ENCODE results near the gene HUNK.

The HUNK gene

DNA sequence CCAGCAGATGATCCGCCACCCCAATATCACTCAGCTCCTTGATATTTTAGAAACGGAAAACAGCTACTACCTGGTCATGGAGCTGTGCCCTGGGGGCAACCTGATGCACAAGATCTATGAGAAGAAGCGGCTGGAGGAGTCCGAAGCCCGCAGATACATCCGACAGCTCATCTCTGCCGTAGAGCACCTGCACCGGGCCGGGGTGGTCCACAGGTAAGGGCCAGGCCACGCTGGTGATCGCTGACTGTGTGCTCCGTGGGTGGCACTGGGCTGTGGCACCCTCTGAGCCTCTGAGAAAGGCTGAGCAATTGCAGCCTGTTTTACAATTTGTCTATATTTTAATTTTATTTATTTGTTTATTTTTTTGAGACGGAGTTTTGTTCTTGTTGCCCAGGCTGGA lies 51.7 kb downstream of the HUNK start:
- no peak for DNase-seq (ENCODE audit: low read depth)
- TF ChIP-seq, protein P1, sequence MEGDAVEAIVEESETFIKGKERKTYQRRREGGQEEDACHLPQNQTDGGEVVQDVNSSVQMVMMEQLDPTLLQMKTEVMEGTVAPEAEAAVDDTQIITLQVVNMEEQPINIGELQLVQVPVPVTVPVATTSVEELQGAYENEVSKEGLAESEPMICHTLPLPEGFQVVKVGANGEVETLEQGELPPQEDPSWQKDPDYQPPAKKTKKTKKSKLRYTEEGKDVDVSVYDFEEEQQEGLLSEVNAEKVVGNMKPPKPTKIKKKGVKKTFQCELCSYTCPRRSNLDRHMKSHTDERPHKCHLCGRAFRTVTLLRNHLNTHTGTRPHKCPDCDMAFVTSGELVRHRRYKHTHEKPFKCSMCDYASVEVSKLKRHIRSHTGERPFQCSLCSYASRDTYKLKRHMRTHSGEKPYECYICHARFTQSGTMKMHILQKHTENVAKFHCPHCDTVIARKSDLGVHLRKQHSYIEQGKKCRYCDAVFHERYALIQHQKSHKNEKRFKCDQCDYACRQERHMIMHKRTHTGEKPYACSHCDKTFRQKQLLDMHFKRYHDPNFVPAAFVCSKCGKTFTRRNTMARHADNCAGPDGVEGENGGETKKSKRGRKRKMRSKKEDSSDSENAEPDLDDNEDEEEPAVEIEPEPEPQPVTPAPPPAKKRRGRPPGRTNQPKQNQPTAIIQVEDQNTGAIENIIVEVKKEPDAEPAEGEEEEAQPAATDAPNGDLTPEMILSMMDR (conservative IDR thresholded peaks at IDR 0.05; ENCODE audit: control insufficient read depth, insufficient read depth, low read depth, low read length): no peak
- H3K4me3 ChIP-seq (ENCODE audit: control insufficient read depth, low read depth, low read length): no peak overlapping the region

DNA sequence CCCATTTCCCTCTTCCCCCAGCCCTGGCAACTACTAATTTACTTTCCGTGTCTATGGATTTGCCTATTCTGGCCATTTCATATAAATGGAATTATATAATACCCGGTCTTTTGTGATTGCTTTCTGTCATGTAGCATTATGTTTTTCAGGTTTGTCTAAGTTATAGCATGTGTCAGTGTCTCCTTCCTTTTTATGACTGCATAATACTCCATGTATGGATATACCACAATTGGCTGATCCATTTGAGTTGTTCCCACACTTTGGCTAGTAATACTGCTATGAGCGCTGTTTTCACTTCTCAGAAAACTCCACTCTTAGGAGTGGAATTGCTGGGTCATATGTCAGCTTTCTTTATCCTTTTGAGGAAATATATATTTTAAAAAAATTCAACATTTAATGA lies 53.7 kb downstream of the HUNK start:
- no peak overlapping the region for H3K4me3 ChIP-seq (ENCODE audit: control insufficient read depth, low read depth, low read length)
- DNase-seq (ENCODE audit: low read depth): no peak
- TF ChIP-seq, protein P1 (conservative IDR thresholded peaks at IDR 0.05; ENCODE audit: control insufficient read depth, insufficient read depth, low read depth, low read length): no peak

DNA sequence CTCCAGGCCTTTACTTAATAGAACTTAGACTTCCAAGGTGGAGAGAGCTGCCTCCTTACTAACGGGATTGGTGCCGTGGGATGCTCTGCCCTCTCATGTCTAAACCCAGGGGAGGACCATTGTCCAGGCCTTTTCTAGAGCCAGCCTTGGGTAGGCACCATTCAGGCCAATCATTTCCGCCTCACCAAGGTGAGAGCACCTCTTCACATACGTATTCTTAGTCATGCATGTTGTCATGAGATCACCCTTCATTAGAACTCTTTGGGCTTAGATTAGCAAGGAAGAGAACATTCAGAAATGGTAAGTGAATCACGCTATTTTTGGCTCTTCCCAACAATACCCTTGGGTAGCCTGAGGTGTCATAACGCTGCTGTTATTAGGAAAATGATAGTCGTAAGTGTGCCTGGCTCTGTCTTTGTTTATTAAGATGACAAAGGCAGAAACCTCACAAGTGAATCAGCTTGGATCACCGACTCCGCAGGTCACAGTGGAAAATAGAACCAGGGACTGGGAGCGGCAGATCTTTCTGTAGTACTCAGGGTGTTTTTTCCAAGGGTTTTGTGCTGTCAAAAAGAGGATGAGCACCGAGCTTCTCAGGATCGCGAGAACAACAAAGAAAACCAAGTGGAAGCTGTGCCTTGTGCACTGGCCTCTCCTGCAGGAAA lies 55.0 kb downstream of the HUNK start:
- TF ChIP-seq, protein P1 (conservative IDR thresholded peaks at IDR 0.05; ENCODE audit: control insufficient read depth, insufficient read depth, low read depth, low read length): no peak
- H3K4me3 ChIP-seq (ENCODE audit: control insufficient read depth, low read depth, low read length): no peak overlapping the region
- no peak for DNase-seq (ENCODE audit: low read depth)

GRCh38 chr21:31928656-31929055 lies 55.8 kb downstream of the HUNK start:
- no peak for DNase-seq (ENCODE audit: low read depth)
- TF ChIP-seq, protein P1 (conservative IDR thresholded peaks at IDR 0.05; ENCODE audit: control insufficient read depth, insufficient read depth, low read depth, low read length): no peak
- H3K4me3 ChIP-seq (ENCODE audit: control insufficient read depth, low read depth, low read length): no peak overlapping the region

DNA sequence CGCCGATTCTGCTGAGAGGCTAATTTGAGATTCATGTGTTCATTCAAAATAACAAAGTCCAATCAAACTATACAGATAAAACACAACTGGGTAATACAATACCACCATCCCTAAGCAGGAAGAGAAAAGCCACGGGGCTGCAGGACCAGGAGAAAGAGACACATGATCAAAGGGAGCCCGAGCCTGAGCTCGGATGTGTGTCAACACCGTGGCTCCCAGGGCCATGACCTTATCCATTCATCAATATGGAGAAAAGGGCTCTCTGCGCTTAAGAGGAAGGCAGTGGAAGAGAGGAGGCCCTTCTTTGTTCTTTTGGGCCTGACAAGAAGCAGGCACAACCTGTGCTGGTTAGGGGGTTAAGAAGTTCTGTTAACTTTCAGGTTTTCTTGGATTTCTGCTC lies 56.7 kb downstream of the HUNK start:
- no peak overlapping the region for H3K4me3 ChIP-seq (ENCODE audit: control insufficient read depth, low read depth, low read length)
- TF ChIP-seq, protein P1 (conservative IDR thresholded peaks at IDR 0.05; ENCODE audit: control insufficient read depth, insufficient read depth, low read depth, low read length): no peak
- DNase-seq (ENCODE audit: low read depth): no peak

DNA sequence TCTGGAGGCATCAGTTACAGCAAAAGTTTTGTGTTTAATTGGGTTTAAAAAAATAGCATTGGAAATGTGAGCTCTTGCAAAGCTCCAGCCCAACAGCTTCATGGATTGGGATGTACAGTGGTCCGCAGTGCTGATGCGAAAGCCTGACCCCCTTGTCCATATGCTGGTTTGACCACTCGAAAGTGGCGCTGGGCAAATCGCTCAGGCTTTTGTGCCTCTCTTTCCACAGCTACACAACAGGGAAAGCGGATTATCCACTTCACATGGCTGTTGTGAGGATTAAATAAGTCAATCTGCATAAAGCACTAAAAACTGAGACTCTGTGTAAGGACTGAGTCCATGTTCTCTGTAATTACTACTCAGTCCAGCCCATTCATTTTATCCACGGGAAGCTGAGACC lies 57.2 kb downstream of the HUNK start:
- TF ChIP-seq, protein P1 (conservative IDR thresholded peaks at IDR 0.05; ENCODE audit: control insufficient read depth, insufficient read depth, low read depth, low read length): no peak
- H3K4me3 ChIP-seq (ENCODE audit: control insufficient read depth, low read depth, low read length): no peak overlapping the region
- no peak for DNase-seq (ENCODE audit: low read depth)
